GM19467 (cell line): ENCODE results near the gene SVEP1.
"Not testable (repeated sequence)": the region's sequence is repeated elsewhere in the genome, so short reads cannot be mapped to it uniquely, and the experiment has no call there.

Experiments used
- ATAC-seq: cut with Tn5 transposase; IDR thresholded peaks from one replicate; pipeline ENCODE4 v1.9.1; 2021; ENCODE audit warnings: mild to moderate bottlenecking, moderate library complexity; ENCODE audit not compliant: unreplicated experiment

SVEP1 gene

DNA sequence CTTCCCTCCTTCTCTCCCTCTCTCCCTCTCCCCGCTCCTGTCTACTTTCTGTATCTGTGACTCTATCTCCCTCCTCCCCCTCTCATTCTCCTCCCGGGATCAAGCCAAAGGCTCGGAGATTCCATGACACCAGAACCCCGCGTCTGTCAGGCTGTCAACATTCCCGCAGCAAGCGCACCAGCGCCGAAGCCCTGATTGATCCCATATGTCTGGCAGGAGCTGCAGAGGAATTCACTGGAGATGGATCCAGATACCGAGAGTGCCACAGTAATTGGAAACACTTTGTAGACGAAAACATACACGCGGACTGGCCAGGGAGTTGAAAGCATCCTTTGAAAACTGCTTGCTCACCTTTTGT lies 300 bp upstream of the SVEP1 start:
- ATAC-seq, result no peak

DNA sequence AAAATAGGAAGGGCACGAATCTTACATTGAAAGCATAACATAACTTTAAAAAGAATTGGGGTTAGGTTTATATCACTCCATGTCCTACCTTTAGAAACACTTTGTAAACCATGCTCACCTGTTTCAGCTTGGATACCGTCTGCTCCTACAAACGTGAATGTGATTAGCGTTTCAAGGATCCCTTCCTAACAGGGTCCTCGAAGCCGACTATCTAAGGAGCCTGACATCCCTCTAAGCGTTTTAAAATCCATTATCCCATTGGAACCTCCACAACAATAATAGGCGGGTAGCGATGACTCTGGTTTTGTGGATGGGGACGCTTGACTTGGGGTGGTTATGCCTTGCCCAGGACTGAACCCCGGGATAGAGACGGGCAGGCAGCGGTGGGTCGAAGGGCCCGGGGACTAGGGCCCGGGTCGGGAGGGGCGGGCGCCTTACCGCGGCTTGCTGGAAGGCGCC lies 937 bp downstream of the SVEP1 start:
- no peak for ATAC-seq

DNA sequence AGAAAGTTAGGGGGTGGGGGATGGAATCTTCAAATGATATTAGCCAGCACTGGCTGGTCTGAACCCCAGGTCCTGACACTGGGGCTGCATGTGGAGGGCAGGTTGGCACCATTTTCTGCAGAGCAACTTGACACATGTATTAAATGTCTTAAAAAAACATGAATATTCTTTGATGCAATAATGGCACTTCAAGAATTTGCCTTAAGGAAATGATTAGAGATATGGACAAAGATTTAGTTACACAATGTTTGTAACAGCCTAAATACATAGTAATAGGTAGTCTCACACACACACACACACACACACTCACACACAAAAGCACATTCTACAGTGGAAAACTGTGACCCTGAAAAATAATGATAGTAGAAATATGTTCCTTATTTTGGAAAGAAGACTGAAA lies 3.6 kb downstream of the SVEP1 start:
- ATAC-seq, result no peak

DNA sequence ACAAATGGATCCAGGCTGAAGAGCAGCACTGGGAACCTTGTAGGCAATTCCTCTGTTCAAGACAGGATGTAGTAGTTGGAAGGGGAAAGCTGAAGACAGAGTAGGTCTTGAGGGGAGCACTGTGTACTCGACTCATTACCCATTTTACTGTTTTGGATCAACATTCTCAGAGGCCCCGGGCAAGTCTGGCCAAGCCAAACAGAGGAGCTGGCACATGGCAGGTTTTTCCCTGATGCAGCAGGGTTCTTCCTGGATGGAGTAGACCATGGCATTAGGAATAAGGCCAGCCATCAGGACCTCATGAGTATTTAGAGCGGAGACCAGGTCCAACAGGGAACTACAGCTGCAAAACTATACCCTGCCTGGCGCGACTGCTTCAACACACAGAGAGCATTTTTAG lies 4.4 kb downstream of the SVEP1 start:
- ATAC-seq, result no peak

DNA sequence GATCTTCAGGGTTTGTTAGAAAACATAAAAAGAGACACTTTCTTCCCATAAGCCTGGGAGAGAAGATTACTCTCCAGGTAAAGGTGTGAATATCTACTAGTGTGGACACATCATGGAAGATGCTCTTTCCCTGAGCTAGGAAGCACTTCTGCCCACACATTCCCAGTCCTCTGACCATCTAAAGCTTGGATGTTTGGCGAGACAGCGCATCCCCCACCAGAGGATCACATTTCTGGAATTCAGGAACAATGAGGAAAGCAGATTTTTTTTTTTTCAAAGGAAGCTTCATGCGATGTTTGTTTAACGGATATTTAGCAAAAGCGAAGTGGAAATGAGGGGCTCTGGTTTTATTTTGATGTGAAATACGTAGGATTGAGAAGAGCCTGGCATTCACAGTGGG lies 6.2 kb downstream of the SVEP1 start:
- ATAC-seq, result no peak

DNA sequence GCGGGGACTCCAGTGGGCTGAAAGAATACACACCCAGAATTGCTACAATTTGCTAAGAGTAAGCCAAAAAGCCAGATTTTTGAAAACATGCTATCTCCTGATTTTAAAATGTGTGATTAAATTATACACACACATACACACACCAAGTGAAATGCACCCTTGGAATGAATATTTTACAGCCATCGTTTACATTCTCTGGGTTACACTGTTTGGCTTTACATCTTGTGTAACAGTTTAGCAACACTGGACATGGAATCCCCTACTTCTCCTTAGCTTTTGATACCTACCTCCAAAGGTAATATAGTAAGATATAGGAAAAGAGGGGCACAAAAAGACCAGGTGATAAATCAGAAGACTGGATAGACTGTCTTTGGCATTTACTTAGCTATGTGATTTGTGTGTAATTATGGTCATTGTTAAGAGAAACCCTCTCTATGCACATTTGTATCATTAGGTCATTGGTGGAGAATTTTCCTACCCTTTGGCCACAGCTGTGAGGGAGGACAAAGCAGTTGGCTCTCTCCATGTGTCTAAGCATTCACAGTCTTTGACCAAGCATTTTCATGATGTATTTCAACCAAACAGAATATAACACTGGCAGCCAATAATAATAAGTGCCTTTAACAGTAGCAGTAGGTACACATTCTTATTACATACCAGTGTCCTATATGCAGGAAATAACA lies 7.6 kb downstream of the SVEP1 start:
- no peak for ATAC-seq

DNA sequence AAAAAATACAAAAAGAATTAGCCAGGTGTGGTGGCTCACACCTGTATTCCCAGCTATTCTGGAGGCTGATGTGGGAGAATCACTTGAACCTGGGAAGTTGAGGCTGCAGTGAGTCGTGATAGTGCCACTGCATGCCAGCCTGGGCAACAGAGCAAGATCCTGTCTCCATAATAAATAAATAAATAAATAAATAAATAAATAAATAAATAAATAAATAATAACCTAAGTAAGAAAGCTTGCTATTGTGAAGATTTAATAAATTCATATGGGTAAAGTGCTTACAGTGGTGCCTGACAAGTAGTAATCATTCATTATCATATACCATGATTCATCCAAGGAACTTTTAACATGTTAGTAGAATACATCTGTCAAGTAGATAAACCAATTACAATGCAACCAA lies 13.4 kb downstream of the SVEP1 start:
- no peak for ATAC-seq

DNA sequence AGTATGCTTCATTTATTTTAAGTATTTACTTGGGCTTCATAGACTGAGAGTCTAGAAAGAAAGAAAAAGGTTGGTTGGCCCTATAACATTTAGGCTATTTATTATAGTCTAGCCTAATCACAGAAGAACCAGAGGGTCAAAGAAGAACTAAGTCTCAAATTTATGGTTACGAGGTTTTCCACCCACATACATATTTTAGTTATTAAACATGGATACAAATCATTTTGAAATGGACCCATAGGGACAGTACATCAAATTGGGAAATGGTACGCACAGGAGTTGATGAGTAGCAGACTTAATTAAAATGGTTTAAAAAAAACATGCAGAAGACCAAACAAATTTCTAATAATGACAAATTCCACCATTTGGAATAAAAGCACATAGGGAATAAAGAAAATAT lies 17.7 kb downstream of the SVEP1 start:
- no peak for ATAC-seq

DNA sequence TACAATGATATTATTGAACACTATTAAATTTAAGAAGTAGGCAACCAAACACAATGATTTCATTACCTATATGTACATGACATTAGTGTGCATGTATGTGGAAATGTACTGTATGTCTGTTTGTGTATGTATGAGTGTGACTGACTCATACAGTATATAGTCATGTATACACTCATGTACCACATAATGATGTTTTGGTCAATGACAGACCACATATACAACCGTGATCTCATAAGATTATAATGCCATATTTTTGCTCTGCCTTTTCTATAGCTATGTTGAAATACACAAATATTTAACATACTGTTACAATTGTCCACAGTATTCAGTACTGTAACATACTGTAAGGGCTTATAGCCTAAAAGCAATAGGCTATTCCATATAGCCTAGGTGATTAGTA lies 19.7 kb downstream of the SVEP1 start:
- ATAC-seq, result no peak

DNA sequence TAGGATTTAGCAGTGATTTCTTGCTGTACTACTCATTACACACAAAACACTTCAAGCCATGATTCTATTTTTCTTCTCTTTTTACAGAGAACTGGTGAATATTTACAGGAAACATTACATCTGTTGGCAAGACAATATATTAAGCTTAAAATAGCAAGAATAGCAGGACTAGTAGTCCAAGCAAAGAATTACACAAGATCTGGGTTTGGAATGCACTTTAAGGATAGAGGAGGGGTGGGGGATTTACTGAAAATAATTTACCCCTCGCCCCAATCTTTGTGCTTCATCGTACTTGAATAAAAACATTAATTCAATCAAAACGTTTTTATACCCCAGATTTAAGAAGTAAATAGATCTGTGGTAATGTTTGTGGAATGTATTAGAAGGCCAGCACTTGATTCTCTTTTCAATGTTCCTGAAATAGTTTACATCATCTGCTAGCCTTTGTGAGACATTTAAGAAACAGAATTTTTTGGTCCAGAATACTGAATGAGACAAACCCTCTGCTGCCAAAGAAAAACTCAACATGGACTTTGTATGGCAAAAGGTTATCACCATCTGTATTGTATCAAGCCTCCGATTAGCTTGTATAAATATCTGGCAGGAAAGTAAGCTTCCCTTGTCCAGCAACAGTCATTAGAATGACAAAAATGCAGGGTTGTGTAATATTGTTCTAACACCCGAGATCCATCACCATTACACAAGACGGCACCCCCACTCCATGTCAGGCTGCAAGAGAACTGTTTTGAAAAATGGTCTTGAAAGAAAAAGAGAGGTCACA lies 23.8 kb downstream of the SVEP1 start:
- no peak for ATAC-seq

DNA sequence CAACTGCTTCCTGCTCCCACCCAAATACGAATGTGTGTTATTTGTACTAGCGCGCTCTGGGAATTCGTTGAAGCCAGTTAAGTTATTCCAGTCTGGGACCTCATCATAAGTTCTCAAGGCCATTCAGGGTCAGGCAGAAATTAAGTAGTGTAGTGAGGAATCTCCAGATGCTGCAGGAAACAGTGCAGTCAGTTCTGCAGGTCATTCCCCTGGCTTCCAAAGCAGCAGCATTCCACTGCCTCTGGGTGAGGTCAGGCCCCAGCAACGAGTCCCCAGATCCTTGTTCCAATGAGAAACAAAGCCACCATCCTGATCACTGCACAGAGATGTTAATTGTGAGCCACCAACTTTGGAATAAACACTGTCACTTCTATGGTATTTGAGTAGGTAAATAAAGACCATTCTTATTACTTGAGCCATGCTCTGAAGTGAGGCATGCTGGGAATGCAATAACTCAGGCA lies 33.1 kb downstream of the SVEP1 start:
- no peak for ATAC-seq

DNA sequence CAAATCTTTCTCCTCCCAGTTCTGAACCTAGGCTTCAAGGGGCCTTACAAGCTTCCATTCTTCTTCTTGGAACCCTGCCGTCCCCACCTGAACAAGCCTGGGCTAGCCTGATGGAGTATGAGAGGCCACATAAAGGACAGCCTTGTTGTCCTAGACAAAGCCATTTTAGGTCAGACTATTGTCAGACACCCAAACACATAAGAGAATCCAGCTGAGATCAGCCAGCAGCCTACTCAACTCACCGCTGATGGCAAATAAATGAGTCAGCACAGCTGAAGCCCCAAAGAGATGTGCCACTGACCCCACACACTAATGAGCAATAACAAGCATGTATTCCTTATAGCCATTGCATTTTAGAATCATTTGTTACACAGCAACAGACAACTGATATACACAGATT lies 33.8 kb downstream of the SVEP1 start:
- ATAC-seq, result no peak

DNA sequence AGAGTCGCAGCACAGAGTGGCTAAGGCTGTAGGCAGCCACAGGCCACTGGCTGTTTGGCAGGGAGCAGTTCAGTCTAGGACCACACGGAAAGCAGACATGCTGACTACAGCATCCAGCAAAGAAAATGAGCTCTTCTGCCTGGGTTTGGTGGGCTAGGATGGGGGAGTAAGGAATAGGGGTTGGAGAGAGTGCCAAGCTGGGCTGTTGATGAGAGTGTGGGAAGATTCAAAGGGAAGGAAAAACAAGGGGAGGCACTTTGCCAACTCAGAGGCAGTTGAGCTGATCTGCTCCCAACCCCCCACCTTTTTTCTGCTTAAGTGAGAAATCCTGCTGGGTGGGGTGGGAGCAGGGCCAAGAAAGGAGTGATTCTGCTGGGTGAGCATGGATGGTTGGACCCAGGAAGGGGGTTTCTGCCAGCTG lies 35.9 kb downstream of the SVEP1 start:
- no peak for ATAC-seq

DNA sequence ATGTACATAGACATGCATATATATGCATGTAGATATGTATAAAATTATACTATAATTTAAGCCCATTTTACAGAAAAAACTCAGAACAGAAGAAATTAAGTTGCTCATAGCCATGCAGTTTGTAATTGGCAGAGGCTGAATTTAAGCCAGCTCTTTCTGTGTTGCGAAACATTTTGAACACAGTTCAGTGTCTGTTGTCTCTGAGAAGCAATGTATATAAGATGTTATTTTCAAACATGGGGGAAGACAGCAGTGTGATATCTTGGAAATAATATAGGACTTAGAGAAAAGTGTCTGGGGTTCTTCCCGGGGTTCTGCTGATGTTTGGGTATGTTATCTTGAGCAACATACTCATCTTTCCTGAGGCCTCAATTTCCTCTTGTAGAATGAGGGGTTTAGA lies 37.6 kb downstream of the SVEP1 start:
- no peak for ATAC-seq

DNA sequence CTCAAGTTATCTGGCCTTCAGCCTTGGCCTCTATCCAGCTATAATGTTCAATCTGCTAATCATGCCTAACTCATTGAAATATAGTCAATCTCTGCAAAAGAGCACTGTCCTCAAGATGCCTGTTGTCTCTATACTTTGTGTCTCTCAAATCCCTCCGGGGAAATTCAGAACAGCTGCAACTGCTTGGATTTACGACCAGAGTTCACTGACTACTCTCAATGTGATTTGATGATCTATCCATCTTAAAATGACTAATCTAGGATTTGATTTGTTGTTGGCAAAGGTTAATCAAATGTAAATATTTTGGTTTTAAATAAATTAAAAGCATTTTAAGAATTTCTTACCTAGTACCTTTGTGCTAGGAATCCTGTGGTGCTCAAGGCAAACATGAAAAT lies 40.9 kb downstream of the SVEP1 start:
- ATAC-seq, result no peak

DNA sequence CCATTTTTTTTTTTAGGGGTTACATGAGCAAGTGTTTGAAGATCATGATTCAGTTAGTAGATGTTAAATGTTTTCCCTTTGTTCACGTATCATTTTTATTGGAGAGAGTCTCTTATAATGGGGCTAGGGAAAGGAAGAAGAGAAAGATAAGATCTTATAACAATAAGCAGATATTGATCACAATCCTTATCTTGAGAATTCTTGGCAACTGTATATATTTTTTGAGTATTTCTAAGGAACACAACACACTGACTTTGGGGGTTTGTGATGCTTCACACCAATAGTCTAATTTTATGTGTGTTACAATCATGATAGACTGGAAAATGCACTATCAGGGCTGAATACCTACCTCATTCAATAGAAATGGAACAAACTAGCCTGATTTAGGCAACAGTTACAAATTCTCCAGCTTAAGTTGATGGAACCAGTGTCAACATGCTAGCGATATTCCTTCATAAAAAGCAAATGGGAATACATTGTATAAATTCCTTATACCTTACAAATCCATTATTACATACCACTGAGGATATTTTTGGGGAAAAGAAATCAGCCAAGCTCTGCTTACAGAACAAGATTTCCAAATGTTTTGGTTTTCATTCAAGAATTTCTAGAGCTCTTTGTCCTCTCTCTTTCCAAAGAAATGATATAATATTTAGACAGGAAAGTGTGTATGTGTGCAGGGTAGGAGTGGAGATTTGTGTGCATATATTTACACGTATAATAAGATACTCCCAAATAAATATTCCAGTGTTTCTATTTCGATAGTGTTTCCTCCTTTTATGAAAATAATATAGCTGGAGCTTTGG lies 41.5 kb downstream of the SVEP1 start:
- ATAC-seq, result no peak

DNA sequence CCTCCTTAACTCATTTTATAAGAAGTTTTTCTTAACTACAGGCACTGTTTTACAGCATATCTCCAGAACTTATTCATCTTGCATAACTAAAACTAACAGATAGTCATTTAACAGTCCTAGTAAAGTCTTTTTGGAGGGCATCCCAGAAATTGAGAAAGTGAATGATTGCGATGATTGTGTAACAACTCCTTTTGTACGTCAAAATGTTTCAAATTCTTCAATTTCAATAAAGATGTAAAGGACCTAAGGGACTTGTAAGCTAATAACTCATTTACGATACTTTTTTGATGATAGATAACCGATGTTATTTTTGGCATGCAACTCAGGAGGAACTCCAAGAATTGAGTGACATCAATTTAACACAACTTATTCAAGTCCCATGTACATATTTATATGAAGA lies 42.7 kb downstream of the SVEP1 start:
- no peak for ATAC-seq

DNA sequence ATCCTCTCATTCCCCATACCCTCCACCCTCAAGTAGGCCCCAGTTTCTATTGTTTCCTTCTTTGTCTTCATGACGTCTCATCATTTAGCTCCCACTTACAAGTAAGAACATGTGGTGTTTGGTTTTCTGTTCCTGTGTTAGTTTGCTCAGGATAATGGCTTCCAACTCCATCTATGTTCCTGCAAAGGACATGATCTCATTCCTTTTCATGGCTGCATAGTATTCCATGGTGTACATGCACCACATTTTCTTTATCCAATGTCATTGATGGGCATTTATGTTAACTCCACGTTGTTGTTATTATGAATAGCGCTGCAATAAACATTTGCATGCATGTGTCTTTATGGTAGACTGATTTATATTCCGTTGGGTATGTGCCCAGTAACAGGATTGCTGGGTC lies 45.4 kb downstream of the SVEP1 start:
- ATAC-seq, result not testable (repeated sequence)

DNA sequence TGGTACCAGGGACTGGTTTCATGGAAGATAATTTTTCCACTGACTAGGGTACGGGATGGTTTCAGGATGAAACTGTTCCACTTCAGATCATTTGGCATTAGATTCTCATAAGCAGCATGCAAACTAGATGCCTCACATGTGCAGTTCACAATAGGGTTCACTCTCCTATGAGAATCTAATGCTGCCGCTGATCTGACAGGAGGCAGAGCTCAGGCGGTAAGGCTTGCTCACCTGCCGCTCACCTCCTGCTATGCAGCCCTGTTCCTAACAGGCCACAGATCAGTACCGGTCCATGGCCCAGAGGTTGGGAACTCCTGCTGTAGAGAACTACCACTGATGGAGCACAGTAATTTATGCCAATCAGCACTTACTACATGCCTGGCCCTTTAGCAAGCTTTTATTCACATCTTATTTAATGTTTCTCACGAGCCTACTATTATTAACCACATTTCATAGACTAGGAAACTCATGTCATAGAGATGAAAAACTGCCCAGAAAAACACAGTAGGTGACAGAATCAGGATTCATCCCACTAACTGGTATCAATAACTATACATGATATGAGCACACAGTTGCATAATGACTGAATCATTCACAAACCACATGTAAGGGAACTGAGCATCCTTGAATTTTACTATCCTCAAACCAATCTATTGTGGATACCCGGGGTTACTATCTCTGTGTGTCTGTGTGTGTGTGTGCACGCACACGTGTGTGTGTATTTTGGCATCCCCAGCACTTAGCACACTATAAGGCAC lies 46.5 kb downstream of the SVEP1 start:
- no peak for ATAC-seq

DNA sequence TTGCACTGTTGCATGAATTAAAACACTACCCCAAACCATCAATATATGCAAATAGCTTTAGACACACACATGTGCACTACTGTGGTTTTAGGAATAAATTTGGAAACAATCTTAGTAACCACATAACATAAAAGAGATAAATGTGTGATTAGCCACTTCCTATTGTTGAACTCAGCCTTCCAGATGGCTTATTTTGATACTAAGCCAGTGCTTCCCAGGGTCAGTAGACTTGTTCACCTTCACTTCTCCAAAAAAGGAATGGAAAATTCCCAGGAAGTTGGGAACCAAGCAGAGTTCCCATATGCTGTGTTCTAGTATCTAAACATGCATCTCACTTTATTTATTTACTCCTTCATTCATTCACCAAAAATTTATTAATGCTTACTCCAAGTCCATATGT lies 47.8 kb downstream of the SVEP1 start:
- ATAC-seq, result no peak

DNA sequence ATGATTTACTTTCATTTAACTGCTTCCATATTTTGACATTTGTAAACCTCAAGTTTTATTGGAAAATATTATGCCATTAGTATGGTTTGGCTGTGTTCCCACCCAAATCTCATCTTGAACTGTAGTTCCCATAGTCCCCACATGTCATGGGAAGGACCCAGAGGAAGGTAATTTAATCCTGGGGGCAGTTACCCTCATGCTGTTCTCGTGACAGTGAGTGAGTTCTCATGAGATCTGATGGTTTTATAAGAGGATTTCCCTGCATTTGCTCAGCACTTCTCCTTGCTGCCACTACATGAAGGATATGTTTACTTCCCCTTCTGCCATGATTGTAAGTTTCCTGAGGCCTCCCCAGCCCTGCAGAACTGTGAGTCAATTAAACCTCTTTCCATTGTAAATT lies 48.3 kb downstream of the SVEP1 start:
- ATAC-seq, result not testable (repeated sequence)
